Neural cell (in vitro differentiated cells): ENCODE measurements around the gene RBM5. TPM values are rescaled to one million over a fixed set of nuclear protein-coding genes. Genes with fewer than 3 reads are reported as not detected.

ENCODE experiments used
- H2AFZ ChIP-seq: fragments of 200-600, 300-800 bp; sonication (generic), shearing (Covaris generic); 2 replicates; pipeline ENCODE4 v1.6.0; 2014; ENCODE audit warnings: low read depth, mild to moderate bottlenecking, antibody characterized with exemption, low read length, moderate library complexity
- H3F3A ChIP-seq: fragments of 200-600 bp; shearing (Covaris generic); 2 replicates; pipeline ENCODE4 v1.6.1; 2016; ENCODE audit warnings: mild to moderate bottlenecking, moderate library complexity, mixed read lengths, antibody characterized with exemption, low read length; ENCODE audit not compliant: insufficient read depth, poor library complexity, severe bottlenecking
- H3K27ac ChIP-seq: fragments of 200-600, 300-800 bp; sonication (generic), shearing (Covaris generic); 2 replicates; pipeline ENCODE4 v1.5.1; 2014; ENCODE audit warnings: mild to moderate bottlenecking, low read length, moderate library complexity
- H3K27me3 ChIP-seq: fragments of 300-800, 200-600 bp; sonication (generic), shearing (Covaris generic); 2 replicates; pipeline ENCODE4 v1.6.0; 2014; ENCODE audit warnings: mild to moderate bottlenecking, low read depth, low read length, moderate library complexity; ENCODE audit not compliant: insufficient read depth
- H3K36me3 ChIP-seq: fragments of 300-800, 200-600 bp; sonication (generic), shearing (Covaris generic); 2 replicates; pipeline ENCODE4 v1.5.1; 2014; ENCODE audit warnings: mild to moderate bottlenecking, antibody characterized with exemption, low read length, moderate library complexity; ENCODE audit not compliant: insufficient read depth
- H3K4me2 ChIP-seq: fragments of 300-800, 200-600 bp; sonication (generic), shearing (Covaris generic); 2 replicates; pipeline ENCODE4 v1.6.0; 2014; ENCODE audit warnings: mild to moderate bottlenecking, low read length
- H3K4me3 ChIP-seq: fragments of 300-800, 200-600 bp; sonication (generic), shearing (Covaris generic); 2 replicates; pipeline ENCODE4 v1.5.1; 2014; ENCODE audit warnings: mild to moderate bottlenecking, low read length, moderate library complexity
- H3K79me2 ChIP-seq: fragments of 200-600 bp; shearing (Covaris generic); replicated peaks from 2 replicates; pipeline ENCODE4 v1.6.0; 2014; ENCODE audit warnings: mild to moderate bottlenecking, low read length, moderate library complexity; ENCODE audit not compliant: insufficient read depth
- H3K9ac ChIP-seq: fragments of 300-800, 200-600 bp; sonication (generic), shearing (Covaris generic); 2 replicates; pipeline ENCODE4 v1.6.1; 2016; ENCODE audit warnings: mild to moderate bottlenecking, low read length, mixed read lengths
- H3K9me2 ChIP-seq: fragments of 200-600 bp; shearing (Covaris generic); 2 replicates; pipeline ENCODE4 v1.6.1; 2016; ENCODE audit warnings: mild to moderate bottlenecking, low read length, mixed read lengths; ENCODE audit not compliant: insufficient read depth
- H3K9me3 ChIP-seq: fragments of 200-600, 300-800 bp; sonication (generic), shearing (Covaris generic); 2 replicates; pipeline ENCODE4 v1.6.1; 2016; ENCODE audit warnings: mild to moderate bottlenecking, mixed run types, low read length, moderate library complexity, mixed read lengths
- H4K20me1 ChIP-seq: fragments of 200-600 bp; shearing (Covaris generic); 2 replicates; pipeline ENCODE4 v1.6.1; 2016; ENCODE audit warnings: mild to moderate bottlenecking, mixed run types; ENCODE audit not compliant: insufficient read depth
- CTCF ChIP-seq: fragments of 450-650 bp; IDR thresholded peaks from 2 replicates; pipeline ENCODE4 v1.5.1; 2014; ENCODE audit warnings: antibody characterized with exemption, mild to moderate bottlenecking, moderate library complexity; ENCODE audit not compliant: poor library complexity, severe bottlenecking
- EP300 ChIP-seq: fragments of 450-650 bp; conservative IDR thresholded peaks from 2 replicates; pipeline ENCODE4 v1.6.1; 2014; ENCODE audit warnings: antibody characterized with exemption, mild to moderate bottlenecking, moderate library complexity; ENCODE audit not compliant: poor library complexity, severe bottlenecking
- EZH2 ChIP-seq: fragments of 200-600, 300-800 bp; shearing (Covaris generic), sonication (generic); IDR thresholded peaks from 2 replicates; pipeline ENCODE4 v1.6.1; 2014; ENCODE audit warnings: antibody characterized with exemption, low read length, borderline replicate concordance, mild to moderate bottlenecking; ENCODE audit not compliant: insufficient read depth, poor library complexity, severe bottlenecking
- MXI1 ChIP-seq: fragments of 450-650 bp; conservative IDR thresholded peaks from 2 replicates; pipeline ENCODE4 v1.6.1; 2014; ENCODE audit warnings: antibody characterized with exemption, mild to moderate bottlenecking; ENCODE audit not compliant: poor library complexity, severe bottlenecking
- POLR2AphosphoS5 ChIP-seq: IDR thresholded peaks from 2 replicates; pipeline ENCODE4 v1.6.1; 2012
- RAD21 ChIP-seq: fragments of 450-650 bp; conservative IDR thresholded peaks from 2 replicates; pipeline ENCODE4 v1.6.1; 2014; ENCODE audit warnings: antibody characterized with exemption, mild to moderate bottlenecking, moderate library complexity
- REST ChIP-seq: IDR thresholded peaks from 2 replicates; pipeline ENCODE4 v1.6.1; 2012; ENCODE audit warnings: borderline replicate concordance
- SMC3 ChIP-seq: fragments of 450-650 bp; conservative IDR thresholded peaks from 2 replicates; pipeline ENCODE4 v1.6.1; 2014; ENCODE audit warnings: antibody characterized with exemption, mild to moderate bottlenecking, moderate library complexity; ENCODE audit not compliant: poor library complexity
- TAF1 ChIP-seq: IDR thresholded peaks from 2 replicates; pipeline ENCODE4 v1.6.1; 2012; ENCODE audit warnings: low read depth
- polyA plus RNA-seq: library from polyadenylated mRNA; depleted of rRNA; stranded (reverse); fragments of >200 nt; gene quantifications from 2 replicates; pipeline ENCODE4 v1.2.3, GENCODE V29; 2014

RBM5 gene
- polyA plus RNA-seq, 1 donor from 2014 or later, result 632 TPM

DNA sequence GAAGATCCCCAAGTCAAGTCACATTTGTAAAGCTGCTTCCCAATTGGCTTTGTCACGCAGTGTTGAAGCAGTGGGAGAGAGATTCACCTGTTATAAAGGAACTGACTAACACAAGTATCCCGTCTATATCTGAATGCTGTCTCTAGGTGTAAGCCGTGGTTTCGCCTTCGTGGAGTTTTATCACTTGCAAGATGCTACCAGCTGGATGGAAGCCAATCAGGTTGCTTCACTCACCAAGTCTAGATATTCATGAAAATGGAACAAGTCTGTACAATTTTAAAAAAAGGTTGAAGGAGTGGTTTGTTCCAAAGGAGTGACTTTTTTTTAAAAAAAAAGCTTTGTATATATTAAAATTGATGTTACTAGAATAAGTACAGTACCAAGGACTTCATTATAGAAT lies 11.7 kb downstream of the RBM5 start:
- no peaks in the 10 kb centered on the region for H3K9me2 ChIP-seq
- H3K4me3 ChIP-seq, result no peak overlapping the region
- no peak overlapping the region for H3K27ac ChIP-seq
- no peak for TF ChIP-seq MXI1
- no peak for TF ChIP-seq RAD21
- no peak for TF ChIP-seq REST
- TF ChIP-seq TAF1, result no peak
- H3F3A ChIP-seq, result no peaks in the 10 kb centered on the region
- no peaks in the 10 kb centered on the region for H3K27me3 ChIP-seq
- H3K9me3 ChIP-seq, result no peaks in the 10 kb centered on the region
- H3K36me3 ChIP-seq, result peaks cover 22% of the 10 kb centered on the region
- no peak overlapping the region for H3K4me2 ChIP-seq
- peaks cover 7% of the 10 kb centered on the region for H3K79me2 ChIP-seq
- peaks cover under 1% of the 10 kb centered on the region for H4K20me1 ChIP-seq
- H3K9ac ChIP-seq, result no peak overlapping the region
- H2AFZ ChIP-seq, result no peak overlapping the region

DNA sequence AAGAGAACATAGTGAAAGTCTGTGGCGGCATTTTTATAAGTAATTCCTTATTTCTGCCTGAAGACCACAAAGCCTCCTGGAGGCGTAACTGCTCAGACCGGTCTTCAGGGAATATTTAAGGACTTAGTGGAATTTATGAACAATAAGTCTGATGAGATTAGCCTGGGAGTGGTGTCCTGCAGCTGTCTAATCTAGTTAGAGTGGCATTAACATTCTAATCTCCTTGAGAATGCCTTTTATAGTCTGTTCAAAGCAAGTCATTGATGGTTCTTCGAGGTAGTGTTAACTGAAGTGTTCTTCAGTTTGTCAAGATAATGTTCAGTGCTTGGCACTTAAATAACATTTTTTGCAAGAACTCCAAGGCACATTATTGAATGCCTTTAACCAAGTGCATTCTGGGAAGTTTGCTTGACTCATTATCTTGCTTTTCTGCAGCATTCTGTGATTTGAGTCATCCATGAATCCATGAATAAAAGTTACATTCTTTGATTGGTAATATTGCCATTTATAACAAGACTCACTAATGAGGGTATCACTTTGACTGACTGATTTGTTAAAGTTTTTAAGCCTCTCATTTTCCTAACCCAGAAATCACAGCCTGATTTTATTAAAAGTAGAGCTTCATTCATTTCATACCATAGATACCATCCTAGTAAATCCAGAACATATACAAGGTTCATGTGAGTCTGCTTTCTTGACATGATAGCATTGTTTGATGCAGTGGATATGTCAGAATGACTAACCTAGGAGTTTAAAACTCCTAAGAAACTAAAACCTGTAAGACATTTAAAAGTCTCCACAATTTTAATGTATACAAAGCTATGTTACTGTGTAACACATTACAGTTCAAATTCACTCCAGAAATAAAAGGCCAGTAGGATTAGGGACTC lies 12.5 kb downstream of the RBM5 start:
- Histone ChIP-seq H3F3A (no peaks in the 10 kb centered on the region), H3K4me2 (no peak overlapping the region), H3K27ac (no peak overlapping the region), H3K79me2 (peaks cover 7% of the 10 kb centered on the region), H3K27me3 (no peaks in the 10 kb centered on the region), H3K9me3 (no peaks in the 10 kb centered on the region), H3K9ac (no peak overlapping the region), H3K4me3 (no peak overlapping the region), H3K36me3 (peaks cover 22% of the 10 kb centered on the region), H3K9me2 (no peaks in the 10 kb centered on the region), H4K20me1 (peaks cover 3% of the 10 kb centered on the region), H2AFZ (no peak overlapping the region)
- TF ChIP-seq REST (no peak), MXI1 (no peak), SMC3 (no peak), EP300 (no peak), RAD21 (no peak), POLR2AphosphoS5 (no peak), CTCF (no peak), EZH2 (no peak), TAF1 (no peak)
